RWPE2 (cell line): ENCODE measurements around the gene PRDM12.

Source experiments
- ATAC-seq: fragments of 200-7000 bp; cut with Tn5 transposase; 3 replicates; pipeline ENCODE4 v1.9.1; 2021; ENCODE audit warnings: low read depth
- DNase-seq: peaks from one replicate; pipeline ENCODE4 v3.0.0-alpha.2; 2020; ENCODE audit warnings: low spot score
- H3K27ac ChIP-seq: fragments of 450-650 bp; 2 replicates; pipeline ENCODE4 v1.5.1; 2017; ENCODE audit warnings: mild to moderate bottlenecking; ENCODE audit not compliant: poor library complexity, severe bottlenecking
- H3K27me3 ChIP-seq: fragments of 250-450 bp; sonication (Bioruptor Pico); 2 replicates; pipeline ENCODE4 v1.5.1; 2021; ENCODE audit warnings: mild to moderate bottlenecking, moderate library complexity; ENCODE audit not compliant: insufficient read depth, poor library complexity, severe bottlenecking
- H3K36me3 ChIP-seq: fragments of 250-450 bp; sonication (Bioruptor Pico); 2 replicates; pipeline ENCODE4 v1.5.1; 2020; ENCODE audit warnings: low read depth, mild to moderate bottlenecking, moderate library complexity
- H3K4me1 ChIP-seq: fragments of 250-450 bp; sonication (Bioruptor Pico); 2 replicates; pipeline ENCODE4 v1.5.1; 2021; ENCODE audit warnings: mild to moderate bottlenecking, moderate library complexity; ENCODE audit not compliant: insufficient read depth, poor library complexity, severe bottlenecking
- H3K4me3 ChIP-seq: fragments of 250-450 bp; sonication (Bioruptor Pico); 2 replicates; pipeline ENCODE4 v1.5.1; 2021; ENCODE audit warnings: mild to moderate bottlenecking, moderate library complexity; ENCODE audit not compliant: severe bottlenecking
- H3K9me3 ChIP-seq: fragments of 250-450 bp; sonication (Bioruptor Pico); 2 replicates; pipeline ENCODE4 v1.5.1; 2021; ENCODE audit warnings: mild to moderate bottlenecking, moderate library complexity; ENCODE audit not compliant: severe bottlenecking
- TF ChIP-seq, protein P1 (sequence below): fragments of 450-650 bp; IDR thresholded peaks from one replicate; pipeline ENCODE4 v1.5.1; 2017; ENCODE audit warnings: mild to moderate bottlenecking, moderate library complexity; ENCODE audit not compliant: poor library complexity, severe bottlenecking

The PRDM12 gene

DNA sequence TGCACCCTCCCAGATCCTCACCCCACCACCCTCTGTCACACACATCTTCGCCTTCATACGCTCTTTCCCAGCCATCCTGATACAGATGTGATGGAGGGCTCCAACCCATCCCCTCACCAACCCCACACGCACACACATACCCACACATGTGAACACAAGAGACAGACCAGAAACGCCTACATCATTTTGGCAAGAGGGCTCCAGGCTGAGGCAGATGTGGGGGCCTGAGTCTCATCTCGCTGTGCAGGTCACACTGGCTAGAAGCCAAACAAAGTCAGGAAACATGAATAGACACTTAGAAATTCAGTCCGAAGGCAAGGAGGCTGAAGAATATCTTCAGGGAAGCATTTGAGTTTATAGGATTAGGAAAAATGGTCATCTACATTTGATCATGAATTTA lies 6.2 kb downstream of the PRDM12 start:
- Histone ChIP-seq H3K36me3 (no peaks in the 10 kb centered on the region), H3K9me3 (no peaks in the 10 kb centered on the region), H3K4me1 (no peaks in the 10 kb centered on the region), H3K27ac (no peak overlapping the region), H3K4me3 (no peak overlapping the region), H3K27me3 (peaks cover 25% of the 10 kb centered on the region)
- no peak for ATAC-seq
- DNase-seq, result no peak
- TF ChIP-seq, protein P1, sequence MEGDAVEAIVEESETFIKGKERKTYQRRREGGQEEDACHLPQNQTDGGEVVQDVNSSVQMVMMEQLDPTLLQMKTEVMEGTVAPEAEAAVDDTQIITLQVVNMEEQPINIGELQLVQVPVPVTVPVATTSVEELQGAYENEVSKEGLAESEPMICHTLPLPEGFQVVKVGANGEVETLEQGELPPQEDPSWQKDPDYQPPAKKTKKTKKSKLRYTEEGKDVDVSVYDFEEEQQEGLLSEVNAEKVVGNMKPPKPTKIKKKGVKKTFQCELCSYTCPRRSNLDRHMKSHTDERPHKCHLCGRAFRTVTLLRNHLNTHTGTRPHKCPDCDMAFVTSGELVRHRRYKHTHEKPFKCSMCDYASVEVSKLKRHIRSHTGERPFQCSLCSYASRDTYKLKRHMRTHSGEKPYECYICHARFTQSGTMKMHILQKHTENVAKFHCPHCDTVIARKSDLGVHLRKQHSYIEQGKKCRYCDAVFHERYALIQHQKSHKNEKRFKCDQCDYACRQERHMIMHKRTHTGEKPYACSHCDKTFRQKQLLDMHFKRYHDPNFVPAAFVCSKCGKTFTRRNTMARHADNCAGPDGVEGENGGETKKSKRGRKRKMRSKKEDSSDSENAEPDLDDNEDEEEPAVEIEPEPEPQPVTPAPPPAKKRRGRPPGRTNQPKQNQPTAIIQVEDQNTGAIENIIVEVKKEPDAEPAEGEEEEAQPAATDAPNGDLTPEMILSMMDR, result no peak

DNA sequence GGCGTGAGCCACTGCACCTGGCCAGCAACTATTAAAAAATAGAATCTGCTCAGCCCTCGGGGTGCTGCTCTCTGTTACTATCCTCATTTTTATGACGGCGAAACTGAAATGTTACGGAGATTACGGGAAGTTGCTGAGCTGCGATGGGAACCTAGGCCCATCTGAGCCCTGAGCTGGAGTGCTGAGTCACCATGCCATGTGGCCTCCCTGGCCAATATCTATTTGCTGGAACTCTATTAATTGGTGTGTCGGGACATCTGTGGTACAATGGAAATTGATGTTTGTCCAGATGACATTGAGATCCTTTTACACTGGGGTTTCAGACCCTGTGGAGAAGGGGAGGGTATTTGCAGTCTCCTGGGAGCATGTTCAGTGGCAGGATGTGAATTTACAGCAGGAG lies 8.1 kb downstream of the PRDM12 start:
- no peaks in the 10 kb centered on the region for H3K36me3 ChIP-seq
- H3K4me1 ChIP-seq, result no peaks in the 10 kb centered on the region
- TF ChIP-seq, protein P1, result no peak
- DNase-seq (no peak), ATAC-seq (no peak)
- peaks cover 7% of the 10 kb centered on the region for H3K27me3 ChIP-seq
- H3K27ac ChIP-seq, result no peak overlapping the region
- no peak overlapping the region for H3K4me3 ChIP-seq
- no peaks in the 10 kb centered on the region for H3K9me3 ChIP-seq

DNA sequence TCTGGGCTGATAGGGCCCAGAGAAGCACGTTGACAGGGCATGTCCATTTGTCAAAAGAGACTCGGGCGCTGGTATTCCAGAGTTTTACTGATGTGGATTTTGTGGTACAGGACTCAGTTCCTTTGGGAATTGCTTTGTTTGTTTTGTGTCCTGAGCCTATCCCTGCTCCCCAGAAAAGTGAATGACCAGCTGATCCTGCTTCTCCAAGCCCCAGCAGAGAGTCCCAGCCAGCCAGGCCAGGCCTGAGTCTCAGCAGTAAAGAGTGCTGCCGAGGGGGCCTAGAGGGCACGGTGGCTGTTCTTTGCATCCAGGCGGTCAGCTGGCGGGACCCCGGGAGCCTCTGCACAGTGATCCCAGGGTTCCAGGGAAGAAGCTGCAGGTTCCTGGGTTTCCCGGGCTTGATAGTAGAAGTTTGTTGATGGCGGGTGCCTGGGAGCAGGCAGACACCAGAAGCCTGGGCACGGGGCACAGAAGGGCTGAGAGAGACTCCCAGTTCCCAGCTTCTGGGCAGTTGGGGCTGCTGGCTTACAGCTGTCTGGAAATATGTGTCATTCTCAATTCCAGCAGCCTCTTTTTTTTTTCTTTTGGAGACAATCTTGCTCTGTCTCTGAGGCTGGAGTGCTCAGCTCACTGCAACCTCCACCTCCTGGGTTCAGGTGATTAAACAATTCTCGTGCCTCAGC lies 8.7 kb downstream of the PRDM12 start:
- Histone ChIP-seq H3K4me1 (no peaks in the 10 kb centered on the region), H3K36me3 (no peaks in the 10 kb centered on the region), H3K9me3 (no peaks in the 10 kb centered on the region), H3K27ac (no peak overlapping the region), H3K4me3 (no peak overlapping the region), H3K27me3 (peaks cover under 1% of the 10 kb centered on the region)
- ATAC-seq (no peak), DNase-seq (no peak)
- TF ChIP-seq, protein P1, result no peak

DNA sequence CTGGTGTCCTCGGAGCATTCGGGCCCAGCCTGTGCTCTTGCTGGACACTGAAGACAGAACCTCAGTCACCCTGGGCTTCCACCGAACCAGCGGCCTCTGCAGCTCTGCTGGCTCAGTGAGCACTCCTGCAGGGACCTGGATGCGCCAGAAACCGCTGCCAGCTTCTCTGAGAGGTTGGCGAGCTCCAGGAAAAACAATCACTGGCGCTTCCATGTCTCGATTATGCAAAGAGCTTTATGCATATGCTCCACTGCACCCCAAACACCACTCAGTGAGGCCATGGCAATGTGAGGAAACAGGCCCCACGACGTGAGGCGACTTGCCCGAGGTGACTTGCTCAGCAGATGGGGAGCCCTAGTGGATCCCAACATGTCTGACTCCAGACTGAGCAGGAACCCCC lies 11.0 kb downstream of the PRDM12 start:
- DNase-seq (no peak), ATAC-seq (no peak)
- H3K36me3 ChIP-seq, result no peaks in the 10 kb centered on the region
- H3K27me3 ChIP-seq, result no peaks in the 10 kb centered on the region
- TF ChIP-seq, protein P1, result no peak
- H3K9me3 ChIP-seq, result no peaks in the 10 kb centered on the region
- no peak overlapping the region for H3K4me3 ChIP-seq
- no peaks in the 10 kb centered on the region for H3K4me1 ChIP-seq
- no peak overlapping the region for H3K27ac ChIP-seq

DNA sequence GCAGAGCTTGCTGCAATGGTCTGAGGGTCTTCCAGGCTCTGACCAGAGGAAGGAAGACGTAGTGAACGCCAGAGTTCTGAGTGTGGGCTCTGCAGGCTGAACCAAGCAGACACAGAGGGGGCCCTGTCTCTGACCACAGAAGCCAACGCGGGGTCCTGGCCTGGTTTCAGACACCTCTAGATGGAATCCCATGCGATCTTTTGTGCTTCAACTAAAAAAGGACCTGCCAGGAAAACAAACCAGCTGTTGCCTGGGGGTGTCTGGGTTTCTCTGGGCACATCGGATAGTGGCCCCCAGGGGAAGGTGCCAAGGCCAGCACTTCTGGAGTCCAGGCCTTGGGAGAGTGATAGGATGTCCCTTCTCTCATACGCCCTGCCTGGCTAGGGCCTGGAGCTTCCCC lies 12.9 kb downstream of the PRDM12 start:
- DNase-seq, result no peak
- Histone ChIP-seq H3K4me3 (no peak overlapping the region), H3K9me3 (no peaks in the 10 kb centered on the region), H3K27ac (no peak overlapping the region), H3K27me3 (no peaks in the 10 kb centered on the region), H3K36me3 (no peaks in the 10 kb centered on the region), H3K4me1 (no peaks in the 10 kb centered on the region)
- no peak for ATAC-seq
- TF ChIP-seq, protein P1, result no peak
